Coronary artery (tissue), 2 donors: ENCODE measurements around the gene SLFNL1.
A peak's percentile ranks its signal among the peaks of the same experiment; 100 is the strongest.

Experiments used
- DNase-seq: peaks from one replicate; pipeline ENCODE4 v3.0.0-alpha.2; 2017; ENCODE audit warnings: low spot score
- H3K27ac ChIP-seq, 2 donors: fragments of 200-600 bp; sonication (generic); one replicate each; pipeline ENCODE4 v1.5.1; 2016 to 2019
- H3K4me3 ChIP-seq: fragments of 200-600 bp; sonication (generic); 2 replicates; pipeline ENCODE4 v1.5.1; 2016; ENCODE audit warnings: mild to moderate bottlenecking, moderate library complexity
- TF ChIP-seq, protein P1 (sequence below): fragments of 200-600 bp; sonication (generic); IDR thresholded peaks from one replicate; pipeline ENCODE4 v1.5.1; 2019; ENCODE audit warnings: antibody characterized with exemption

Gene SLFNL1

DNA sequence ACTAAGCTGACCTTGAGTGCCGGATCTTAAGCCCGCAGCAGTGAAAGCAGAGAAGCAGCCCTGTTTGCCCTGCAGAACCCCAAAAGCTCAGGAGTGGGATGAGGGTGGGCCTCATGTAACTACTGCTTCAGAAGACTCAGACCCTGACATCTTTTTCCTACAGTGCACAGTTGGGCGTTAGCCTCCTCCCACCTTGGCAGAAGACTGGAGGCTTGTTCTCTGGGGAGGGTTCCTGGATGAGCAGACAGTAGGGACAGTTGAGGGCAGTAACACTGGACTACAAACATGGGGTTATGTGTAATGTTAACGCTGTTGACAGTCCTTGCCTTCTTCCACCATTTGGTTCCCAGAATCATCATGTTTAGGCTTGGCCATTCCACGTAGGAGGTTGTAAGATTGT, 32.5 kb downstream of the SLFNL1 start:
- TF ChIP-seq, protein P1, sequence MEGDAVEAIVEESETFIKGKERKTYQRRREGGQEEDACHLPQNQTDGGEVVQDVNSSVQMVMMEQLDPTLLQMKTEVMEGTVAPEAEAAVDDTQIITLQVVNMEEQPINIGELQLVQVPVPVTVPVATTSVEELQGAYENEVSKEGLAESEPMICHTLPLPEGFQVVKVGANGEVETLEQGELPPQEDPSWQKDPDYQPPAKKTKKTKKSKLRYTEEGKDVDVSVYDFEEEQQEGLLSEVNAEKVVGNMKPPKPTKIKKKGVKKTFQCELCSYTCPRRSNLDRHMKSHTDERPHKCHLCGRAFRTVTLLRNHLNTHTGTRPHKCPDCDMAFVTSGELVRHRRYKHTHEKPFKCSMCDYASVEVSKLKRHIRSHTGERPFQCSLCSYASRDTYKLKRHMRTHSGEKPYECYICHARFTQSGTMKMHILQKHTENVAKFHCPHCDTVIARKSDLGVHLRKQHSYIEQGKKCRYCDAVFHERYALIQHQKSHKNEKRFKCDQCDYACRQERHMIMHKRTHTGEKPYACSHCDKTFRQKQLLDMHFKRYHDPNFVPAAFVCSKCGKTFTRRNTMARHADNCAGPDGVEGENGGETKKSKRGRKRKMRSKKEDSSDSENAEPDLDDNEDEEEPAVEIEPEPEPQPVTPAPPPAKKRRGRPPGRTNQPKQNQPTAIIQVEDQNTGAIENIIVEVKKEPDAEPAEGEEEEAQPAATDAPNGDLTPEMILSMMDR, result no peak
- Histone ChIP-seq H3K4me3 (no peak overlapping the region), H3K27ac (peak overlapping the region in 1 of 2 donors; percentile 9)
- no peak for DNase-seq

DNA sequence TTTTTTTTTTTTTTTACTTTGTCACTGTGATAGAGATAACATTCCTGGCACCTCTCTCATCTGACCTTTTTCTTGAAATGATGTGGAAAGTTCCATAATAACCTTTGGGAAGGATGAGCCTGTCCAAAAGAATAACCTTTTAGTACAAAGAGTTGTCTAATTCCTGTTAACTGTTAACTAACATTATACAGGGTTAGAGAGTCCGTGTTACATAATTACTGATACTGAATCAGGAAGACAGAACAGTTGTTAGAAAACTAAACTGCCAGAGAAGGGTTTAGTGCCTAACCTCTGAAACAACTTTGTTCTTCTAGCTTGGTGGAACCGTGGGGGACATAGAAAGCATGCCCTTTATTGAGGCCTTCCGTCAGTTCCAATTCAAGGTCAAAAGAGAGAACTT, 33.2 kb downstream of the SLFNL1 start:
- Histone ChIP-seq H3K4me3 (no peak overlapping the region), H3K27ac (peak overlapping the region in 1 of 2 donors; percentile 50)
- DNase-seq, result no peak
- TF ChIP-seq, protein P1, result no peak

GRCh38 chr1:40987439-40988276, 33.9 kb downstream of the SLFNL1 start:
- no peak for DNase-seq
- no peak overlapping the region for H3K4me3 ChIP-seq
- TF ChIP-seq, protein P1, result no peak
- peak overlapping the region; percentile 50 to 77 for H3K27ac ChIP-seq

DNA sequence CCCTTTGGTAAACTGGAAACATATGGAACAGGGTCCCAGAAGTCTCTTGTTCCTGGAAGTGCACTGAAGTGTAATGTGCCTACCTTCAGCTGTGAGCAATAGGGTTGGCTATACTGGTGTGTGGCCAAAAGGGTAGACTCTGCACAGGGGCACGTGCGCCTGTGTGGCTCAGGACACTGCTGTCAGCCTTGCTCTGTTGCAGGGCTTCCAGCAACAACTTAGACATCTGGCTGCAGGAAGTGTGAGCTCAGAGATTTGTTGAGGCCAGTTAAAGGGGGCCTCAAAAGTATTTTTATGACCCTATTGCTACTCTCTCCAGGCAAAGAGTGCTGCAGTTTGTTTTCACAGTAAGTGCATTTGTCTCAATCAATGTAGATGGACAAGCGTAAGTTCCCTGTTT, 34.6 kb downstream of the SLFNL1 start:
- peak overlapping the region; percentile 50 to 77 for H3K27ac ChIP-seq
- TF ChIP-seq, protein P1, result no peak
- DNase-seq, result no peak

DNA sequence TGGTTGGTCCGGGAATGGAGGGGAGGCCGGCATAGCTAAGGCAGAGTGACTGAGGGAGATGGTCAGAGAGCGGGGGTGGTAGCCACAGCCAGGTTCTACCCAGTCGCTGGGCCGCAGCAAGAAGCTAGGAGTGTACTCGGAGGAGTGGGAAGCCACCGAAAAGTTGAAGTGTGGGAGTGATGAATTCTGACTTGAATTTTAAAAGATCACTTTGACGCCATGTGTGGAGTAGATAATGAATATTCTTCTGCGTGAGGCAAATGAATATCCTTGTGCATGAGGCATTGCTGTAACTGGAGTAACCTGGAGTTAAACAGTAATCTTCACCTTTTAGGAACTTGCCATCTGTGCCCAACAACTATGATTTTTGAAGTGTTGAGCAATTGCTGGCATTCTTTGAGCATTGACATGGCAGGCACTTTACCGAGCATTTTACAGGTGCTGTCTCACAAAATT, 35.2 kb downstream of the SLFNL1 start:
- peak overlapping the region; percentile 50 to 77 for H3K27ac ChIP-seq
- TF ChIP-seq, protein P1, result no peak
- no peak for DNase-seq
- peak overlapping the region; percentile 43 for H3K4me3 ChIP-seq

More for the DNA sequence above, 34.6 kb downstream of the SLFNL1 start:
- H3K4me3 ChIP-seq, result peak overlapping the region; percentile 14

GRCh38 chr1:40985875-40986274, 35.6 kb downstream of the SLFNL1 start:
- TF ChIP-seq, protein P1, result no peak
- DNase-seq, result no peak
- Histone ChIP-seq H3K27ac (peak overlapping the region; percentile 29 to 77), H3K4me3 (peak overlapping the region; percentile 43)

DNA sequence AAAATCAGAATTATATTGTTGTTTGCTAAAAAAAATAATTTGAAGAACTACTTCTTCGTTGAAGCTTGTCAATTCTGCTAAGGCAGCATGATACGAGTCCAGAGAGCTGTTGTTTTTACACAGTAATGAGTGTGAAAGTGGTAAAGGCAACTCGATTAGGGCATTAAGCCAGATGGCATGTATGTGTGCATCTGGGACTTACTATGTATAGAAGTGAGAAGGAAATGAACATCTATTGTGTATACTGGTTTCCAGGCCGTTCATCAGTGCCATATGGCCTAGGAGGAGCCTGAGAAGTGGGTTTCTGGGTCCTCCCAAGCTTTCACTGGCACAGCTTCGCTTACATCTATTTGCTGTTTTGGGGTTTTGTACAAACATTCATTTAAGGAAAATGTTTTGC, 36.4 kb downstream of the SLFNL1 start:
- Histone ChIP-seq H3K4me3 (peak overlapping the region; percentile 43), H3K27ac (peak overlapping the region; percentile 29 to 77)
- TF ChIP-seq, protein P1, result no peak
- DNase-seq, result no peak
